CD4-positive, alpha-beta T cell treated with Interleukin-17A for 4 hours (primary cell): Measurements from ENCODE around the gene RPTOR.

Source experiments
- DNase-seq: peaks from one replicate; pipeline ENCODE4 v3.0.0-alpha.2; 2020; ENCODE audit warnings: mixed read lengths

Gene RPTOR

GRCh38 chr17:81013642-81014041 is 469.0 kb downstream of the RPTOR start:
- DNase-seq, result no peak

- no peak for DNase-seq
These were observed 470.5 kb downstream of the RPTOR start for GRCh38 chr17:81015136-81015535.
